NCI-H128 (cell line): ENCODE measurements around the gene BBC3.

Source experiments
- DNase-seq: peaks from one replicate; lab custom pipeline; 2025; ENCODE audit not compliant: unreplicated experiment; lab: John Stamatoyannopoulos, UW

The BBC3 gene

DNA sequence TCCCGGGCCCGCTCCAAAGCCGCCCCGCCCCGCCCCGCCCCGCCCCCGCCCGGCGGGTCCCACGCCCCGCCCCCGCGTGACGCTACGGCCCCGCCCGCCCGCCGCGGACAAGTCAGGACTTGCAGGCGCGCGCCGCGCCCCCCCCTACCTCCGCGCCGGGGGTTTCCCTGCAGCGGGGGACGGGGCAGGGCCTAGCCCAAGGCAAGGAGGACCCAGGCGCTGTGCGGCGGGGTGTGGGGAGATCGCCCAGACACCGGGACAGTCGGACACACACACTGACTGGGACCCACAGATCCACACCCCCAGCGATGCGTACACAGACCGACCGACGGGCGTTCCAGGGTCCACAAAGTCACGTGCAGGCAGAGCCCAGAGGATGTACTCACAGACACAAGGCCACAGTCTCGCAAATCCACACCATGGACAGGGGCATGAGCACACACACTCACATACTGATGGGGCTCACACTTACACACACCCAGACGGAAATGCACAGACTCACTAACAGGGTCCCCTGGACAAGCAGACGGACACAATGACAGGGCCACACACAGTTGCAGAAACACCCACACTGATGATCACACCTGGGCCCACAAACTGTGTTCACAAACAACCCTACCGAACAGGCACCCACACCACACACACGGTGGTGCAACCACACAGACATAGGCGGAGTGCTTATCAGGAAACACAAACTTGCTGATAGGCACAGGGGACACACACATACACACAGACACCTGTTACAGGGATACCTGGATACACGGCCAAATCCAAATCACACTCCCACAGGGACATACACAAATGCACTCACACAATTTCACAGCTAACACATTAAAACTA is 436 bp upstream of the BBC3 start:
- DNase-seq: peak; percentile 49

DNA sequence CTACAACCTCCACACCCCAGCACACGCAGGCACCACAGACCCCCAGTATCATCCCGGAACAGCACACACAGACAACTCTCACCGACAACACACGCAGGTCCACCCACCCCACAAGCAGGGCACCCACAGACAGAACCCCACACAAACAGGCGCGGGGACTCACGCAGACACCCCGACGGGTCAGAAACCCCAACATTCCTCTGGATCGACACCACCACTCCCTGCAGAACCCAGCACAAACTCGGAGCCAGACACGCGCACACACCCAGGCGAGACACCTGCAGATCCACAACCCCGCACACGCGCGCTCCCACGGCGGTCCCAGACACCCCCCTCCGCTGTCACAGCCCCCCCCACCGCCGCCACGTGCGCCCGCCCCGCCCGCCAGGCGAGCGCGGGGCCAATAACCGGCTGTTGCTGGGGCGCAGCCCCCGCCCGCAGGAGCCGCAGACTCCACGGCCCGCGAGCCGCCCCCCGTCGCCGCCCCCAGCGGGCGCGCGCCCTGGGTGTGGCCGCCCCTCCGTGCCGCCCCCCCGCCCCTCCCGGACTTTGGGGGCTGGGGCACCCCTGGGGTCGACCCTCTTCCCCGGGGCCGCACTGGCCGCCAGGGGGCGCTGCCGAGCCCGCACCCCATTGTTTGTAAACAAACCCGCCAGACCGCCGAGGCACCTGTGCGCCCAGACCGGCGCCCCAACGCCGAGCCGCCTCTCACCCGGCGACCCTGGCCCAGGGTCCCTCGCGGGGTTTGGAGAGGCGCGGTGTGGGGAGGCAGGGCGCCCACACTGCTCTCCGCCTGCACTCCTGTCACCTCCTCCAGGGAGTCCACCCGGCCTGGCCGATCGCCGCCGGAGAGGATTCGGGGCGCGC is 712 bp downstream of the BBC3 start:
- DNase-seq: no peak

DNA sequence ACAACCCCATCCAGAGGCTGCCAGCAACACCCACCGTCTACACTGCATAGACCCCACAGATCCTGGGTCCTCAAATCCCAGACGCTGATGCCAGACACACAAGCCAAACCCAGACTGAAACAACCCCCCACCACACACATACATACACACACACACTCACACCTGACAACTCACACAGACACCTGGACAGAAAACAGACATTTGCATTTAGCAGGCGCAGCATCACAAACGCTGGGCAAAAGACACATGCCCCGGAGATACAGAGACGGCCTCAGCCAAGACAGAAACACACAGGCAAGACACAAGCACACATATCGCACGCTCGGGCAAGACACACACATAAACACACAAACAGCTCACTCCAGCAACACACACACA is 1.3 kb downstream of the BBC3 start:
- DNase-seq: no peak

DNA sequence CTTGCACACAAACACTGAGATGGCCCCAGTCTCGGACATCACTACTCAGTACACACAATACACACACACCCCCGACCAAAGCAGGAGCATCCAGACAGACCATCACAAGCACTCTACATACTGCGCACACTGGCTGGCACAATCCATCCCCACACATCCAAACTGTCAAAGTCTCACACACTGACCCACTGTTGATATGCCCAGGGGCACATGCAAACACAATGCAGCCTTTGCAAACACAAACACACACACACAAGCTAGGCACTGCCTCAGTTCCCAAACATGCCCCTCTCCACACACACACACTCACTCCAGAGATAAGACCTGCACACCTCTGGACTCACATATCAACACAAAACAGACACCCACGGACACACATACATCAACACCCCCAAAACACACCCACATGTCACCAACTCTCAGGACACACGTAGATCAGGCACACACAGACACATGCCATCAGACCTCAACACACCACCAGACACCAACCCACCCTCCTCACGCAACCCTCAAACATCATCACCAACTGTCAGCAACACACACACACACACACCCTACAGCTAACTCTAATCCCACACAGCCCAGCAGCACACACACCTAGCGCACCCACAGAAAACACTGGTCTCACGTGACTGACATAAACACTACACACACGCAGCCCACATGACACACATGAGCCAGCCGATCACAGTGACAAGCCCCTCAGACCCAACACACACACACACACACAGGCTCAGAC is 1.9 kb downstream of the BBC3 start:
- DNase-seq: no peak

DNA sequence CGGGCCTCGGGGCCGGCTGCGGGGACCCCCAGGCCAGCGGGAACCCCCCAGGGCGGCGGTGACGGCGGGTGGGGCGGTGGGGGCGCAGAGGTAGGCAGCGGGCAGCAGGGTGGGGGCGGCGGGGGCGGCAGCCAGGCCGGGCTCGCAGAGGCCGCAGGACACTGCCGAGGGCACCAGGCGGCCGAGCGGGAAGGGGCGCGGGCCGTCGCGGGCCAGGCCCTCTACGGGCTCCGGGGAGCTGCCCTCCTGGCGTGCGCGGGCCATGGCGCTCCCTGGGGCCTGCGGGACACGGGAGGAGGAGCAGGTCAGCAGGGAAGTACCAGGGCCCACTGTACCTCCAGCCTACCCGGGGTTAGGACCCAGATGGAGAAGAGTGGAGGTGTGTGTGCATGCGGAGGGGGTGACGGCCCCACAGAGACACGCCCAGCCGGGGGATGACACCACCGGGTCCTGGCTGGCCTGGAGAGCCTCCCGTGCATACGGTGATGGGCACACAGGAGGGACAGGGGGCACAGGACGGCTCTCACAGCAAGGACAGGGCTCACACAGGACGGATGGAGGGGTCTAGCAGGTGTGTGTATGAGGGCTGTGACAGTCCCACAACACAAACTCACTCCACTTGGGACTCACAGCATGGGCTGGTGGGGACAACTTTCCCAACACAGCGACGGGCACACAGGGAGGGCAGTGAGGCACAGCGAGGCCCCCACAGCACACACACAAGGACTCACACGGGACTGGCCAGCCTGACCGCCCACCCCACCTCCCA is 2.6 kb downstream of the BBC3 start:
- DNase-seq: no peak

DNA sequence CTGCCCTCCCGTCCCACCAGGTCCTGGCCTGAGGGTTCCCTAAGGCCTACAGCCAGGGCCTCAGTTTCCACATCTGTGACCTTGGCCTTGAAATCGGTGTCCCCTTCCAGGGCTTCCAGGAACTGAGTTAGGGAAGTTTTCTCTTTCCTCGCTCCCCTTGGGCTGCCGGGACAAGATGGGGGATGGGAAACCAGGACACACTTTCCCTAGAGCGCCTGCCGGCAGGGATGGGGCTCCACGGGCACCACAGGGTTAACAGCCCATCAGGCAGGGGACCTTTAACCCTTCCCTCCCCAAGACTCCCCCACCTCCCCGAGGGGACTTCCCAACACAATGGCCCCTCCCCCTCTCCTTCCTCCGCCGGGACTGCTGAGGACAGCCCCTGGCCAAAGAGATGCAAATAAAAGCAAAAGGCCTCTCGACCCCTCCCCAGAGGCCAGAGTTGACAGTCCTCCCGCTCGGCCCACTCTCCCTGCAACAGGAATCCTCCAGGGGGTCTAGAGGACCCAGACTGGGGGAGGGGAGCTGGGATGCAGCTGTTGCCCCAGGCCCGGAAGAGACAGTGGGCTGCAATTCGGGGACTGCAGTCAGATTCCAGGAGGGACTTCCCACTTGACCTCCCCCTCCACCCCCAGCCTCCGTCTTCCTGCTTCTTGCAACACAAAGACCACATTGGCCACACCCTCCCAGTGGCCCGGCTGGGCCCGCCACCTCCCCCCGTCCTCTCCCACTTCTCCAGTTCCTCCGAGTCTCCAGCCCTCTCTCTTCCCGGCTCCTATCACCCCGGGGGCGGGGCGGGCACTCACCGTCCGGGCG is 3.4 kb downstream of the BBC3 start:
- DNase-seq: no peak

DNA sequence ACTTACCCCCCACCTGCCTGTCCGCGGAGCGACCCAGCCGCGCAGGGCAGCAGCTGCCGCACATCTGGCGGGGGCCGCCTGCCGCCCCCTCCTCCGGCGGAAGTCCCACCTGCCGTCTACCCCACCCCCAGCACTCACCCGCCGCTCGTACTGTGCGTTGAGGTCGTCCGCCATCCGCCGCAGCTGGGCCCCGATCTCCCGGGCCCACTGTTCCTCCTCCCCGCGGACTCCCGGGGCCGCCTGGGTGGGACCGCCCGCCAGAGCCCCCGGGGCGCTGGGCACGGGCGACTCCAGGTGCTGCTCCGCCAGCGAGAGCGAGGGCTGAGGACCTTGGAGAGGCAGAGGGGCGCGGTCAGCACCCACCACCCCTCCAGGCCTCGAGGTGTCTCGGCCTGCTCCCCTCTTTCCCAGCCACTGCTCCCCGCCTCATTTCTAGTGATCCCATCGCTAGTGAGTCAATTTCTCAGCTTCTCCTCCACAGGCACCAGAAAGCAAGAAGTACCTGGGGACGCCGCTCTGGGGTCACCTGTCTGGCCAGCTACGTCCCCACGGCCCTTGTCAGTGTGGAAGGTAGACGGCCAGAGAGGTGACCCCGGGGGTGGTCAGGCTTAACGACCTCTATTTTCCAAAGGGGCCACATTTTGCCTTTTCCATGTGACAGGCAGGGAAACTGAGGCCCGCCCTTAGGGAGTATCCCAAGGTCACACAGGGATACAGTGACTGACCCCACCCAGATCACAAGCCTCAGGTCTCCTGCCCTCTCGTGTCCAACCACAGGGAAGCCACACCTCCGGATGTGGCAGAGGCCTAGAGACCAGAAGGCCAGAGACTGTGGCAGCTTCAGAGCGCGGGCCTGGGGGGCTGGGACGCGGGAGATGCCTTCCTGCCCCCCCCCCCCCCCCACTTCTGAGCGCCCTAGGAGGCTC is 4.3 kb downstream of the BBC3 start:
- no peak for DNase-seq

DNA sequence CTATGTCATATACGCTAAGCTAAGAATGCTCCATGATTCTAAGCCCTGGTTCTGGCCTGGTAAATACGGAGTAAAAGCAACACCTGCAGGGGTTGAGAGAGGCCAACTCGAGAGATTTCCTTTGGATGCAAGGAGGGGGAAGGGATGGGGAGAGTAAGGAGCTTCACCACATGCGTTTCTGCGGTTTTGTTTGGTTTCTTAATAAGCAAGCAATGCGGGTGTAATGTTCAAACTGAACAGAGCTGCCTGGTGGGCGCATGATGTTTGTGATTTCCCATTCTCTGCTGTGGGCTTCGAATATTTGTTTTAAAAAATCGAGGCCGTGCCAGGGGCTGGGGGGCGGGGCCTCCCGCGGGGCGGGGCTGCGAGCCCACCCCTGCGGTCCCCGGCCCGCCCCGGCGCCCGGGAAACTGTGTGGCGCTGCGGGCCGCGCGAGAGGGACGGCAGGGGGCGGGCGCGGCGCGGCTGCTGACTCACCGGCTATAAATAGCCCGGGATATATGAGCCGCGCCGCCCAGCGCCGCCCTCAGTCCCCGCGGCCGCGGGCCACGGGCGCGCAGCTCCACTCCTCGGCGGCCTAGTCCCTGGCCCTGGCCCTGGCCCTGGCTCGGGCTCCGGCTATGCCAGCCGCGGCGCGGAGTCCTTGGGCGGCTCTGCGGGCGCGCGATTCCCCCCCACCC is 5.1 kb downstream of the BBC3 start:
- peak; percentile 70 for DNase-seq

DNA sequence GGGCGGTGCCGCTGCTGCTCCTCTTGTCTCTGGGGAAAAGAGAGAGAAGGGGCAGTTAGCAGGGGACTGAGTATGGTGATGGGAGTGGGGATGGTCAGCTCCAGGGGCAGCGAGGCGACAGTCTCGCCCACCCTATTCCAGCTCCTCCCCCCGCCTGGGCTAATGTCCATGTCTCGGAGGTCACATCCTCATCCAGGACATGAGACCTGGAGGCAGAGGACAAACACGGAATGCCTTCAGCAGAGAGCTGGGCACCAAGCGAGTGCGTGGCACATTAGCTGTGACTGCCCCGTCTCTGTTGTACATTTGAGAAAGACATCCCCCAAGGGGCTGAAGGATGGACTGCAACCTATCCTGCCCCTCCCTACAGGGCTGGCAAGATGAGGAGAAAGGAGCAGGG is 9.1 kb downstream of the BBC3 start:
- no peak for DNase-seq

DNA sequence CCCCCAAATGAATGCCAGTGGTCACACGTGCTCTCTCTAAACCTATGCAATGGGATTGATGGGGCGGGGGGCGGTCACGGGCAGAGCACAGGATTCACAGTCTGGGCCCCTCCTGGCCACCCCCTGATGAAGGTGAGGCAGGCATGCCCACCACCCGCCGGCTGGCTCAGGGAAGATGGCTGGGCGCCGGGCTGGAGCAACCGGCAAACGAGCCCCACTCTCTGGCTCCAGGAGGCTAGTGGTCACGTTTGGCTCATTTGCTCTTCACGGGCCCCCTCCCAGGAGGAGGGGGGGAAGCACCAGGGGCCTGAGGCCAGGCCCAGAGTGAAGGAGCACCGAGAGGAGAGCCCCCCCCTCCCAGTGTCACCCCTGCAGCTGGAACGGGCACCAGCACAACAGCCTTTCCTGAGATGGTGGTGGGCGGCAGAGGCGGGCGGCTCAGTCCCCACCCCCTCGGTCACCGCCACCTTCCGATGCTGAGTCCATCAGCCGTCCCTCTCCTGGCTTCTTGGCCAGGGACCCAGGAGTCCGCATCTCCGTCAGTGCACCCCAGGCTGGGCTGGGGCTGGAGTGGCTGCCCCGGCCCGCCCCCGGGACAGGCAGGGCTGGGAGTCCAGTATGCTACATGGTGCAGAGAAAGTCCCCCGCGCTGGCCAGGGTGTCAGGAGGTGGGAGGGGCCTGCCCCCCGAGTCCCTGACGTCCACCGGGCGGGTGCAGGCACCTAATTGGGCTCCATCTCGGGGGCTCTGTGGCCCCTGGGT is 9.7 kb downstream of the BBC3 start:
- DNase-seq: no peak

DNA sequence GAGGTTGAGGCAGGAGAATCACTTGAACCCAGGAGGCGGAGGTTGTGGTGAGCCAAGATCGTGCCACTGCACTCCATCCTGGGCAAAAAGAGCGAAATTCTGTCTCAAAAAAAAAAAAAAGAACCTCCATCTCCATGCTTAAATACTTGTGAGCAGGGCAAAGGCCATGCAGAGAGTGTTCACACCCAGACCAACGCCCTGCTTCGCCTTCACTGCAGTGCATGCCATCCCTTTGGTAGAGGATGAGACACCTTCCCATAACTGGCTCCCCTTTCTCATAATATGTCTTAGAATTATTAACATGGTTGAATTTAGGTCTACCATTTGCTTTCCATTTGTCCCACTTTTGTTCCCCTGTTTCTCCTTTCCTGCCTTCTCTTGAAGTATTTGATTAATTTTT is 15.4 kb downstream of the BBC3 start:
- no peak for DNase-seq

DNA sequence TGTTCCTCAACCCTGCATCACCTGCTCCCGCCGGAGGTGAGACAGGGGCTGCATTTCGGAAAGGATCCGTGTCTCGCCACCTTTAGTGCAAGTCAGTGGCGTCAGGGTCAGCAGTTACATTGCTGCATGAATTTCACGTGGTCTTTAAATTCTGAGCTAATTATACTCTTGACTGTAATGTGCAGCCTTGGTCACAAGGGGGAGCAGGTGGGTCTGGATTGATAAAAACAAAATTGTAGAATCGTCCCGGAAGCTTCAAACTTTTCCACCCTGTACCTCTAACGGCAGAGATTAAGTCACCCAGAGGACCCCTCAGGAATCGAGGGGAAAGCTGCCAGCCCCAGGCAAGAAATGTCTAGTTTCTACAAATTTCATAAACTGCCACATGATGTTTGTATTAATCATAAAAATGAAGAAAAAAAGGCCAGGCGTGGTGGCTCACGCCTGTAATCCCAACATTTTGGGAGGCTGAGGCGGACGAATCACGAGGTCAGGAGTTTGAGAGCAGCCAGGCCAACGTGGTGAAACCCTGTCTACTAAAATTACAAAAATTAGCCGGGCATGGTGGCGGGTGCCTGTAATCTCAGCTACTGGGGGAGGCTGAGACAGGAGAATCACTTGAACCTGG is 20.2 kb downstream of the BBC3 start:
- peak; percentile 44 for DNase-seq

DNA sequence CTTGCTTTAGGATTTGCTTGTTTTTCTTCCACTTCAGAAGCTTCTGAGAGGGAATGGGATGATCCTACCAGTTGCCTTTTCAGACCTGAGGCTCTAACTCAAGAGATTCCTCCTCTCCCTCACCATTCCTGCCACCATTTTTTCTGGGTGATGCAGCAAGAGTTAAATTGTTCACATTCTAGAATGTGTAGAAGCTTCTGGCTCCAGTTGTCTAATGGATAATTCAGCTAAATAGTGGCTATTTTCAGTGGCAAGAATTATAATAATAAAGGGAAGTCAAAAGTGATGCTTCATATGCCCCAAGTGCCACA is 20.9 kb downstream of the BBC3 start:
- no peak for DNase-seq

DNA sequence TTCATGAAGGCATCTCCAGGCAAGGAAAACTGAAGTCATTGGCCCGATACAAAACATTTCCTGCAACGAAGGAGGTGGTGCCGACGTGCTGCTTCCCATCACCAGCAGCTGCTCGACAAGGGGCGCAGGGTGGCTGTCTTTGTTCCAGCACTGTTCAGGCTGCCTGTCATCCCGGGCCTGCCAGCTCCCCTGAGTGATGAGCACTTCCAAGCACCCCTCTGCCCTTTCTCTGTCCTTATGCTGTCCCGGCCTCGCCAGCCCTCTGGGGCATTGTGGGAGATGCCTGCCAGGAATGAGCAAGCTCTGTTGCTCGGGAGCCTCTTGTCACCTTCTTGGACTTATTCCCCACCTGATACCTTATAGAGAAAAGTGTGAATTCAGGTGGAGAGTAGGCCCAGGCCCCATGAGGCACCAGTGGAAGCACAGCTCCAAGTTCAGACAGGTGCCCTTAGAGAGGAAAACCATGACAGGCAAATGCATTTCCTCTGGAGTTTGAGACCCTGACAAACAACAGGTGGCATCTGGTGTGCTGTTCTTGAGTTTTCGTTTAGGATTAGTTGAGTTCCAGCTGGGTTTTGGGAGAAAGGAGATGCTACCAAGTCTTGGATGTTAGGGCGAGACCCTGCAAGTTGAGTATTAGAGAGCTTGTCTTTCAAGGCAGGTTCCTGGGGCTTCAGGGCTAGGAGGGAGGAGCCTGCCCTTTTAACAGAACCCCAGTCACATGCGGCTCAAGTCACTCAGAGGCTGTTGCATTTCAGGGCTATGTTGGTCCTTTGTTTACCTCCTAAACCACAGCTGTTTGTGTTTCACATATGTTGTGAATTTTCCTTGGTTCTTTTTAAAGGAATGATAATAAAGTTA is 21.4 kb downstream of the BBC3 start:
- no peak for DNase-seq

DNA sequence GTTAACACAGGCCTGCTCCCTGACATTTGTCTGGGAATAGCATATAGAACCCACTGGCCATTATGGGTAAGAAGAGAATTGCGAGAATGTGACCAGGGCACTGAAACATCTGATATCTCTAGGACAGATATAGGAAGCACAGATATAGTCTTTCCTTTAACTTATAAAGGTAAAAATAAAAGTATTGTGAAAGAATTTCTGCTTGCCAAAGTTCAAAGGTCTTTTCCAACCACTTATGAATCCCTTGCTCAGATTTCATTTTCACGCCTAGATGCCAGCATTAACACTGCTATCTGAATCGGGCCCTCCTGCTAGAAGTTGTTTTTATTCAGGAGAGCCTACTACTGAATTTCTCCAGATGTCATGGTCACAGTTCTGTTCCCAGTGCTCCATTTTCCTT is 27.7 kb downstream of the BBC3 start:
- DNase-seq: no peak

DNA sequence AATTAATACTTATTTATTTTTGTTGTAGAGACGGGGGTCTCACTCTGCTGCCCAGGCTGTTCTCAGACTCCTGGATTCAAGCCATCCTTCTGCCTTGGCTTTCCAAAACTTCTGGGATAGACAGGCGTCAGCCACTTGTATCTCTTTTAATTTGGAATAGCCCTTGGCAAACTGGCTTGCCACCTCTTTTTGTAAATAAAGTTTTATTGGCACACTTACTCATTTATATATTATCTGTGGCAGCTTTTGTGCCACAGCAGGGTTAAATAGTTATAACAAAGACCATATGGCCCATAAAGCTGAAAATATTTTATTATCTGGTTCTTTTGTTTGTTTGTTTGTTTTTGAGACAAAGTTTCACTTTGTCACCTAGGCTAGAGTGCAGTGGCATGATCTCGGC is 30.5 kb downstream of the BBC3 start:
- DNase-seq: no peak
